Skin epidermis (tissue), 12 donors: ENCODE data around the gene ZNF358.
A peak's percentile ranks its signal among the peaks of the same experiment; 100 is the strongest.
"Not testable (repeated sequence)": the region's sequence is repeated elsewhere in the genome, so short reads cannot be mapped to it uniquely, and the experiment has no call there.

Source experiments
- H3K27ac ChIP-seq, 21 experiments: fragments of 200-600 bp; sonication (generic) in 11 of 21; one replicate each; pipeline ENCODE4 v1.5.0; 2020; ENCODE audit warnings: mild to moderate bottlenecking in 3 of 21, inconsistent platforms in 2 of 21, moderate library complexity in 2 of 21
- H3K4me3 ChIP-seq, 7 experiments: fragments of 200-600 bp; sonication (generic) in 2 of 7; one replicate each; pipeline ENCODE4 v1.5.0; 2020; ENCODE audit warnings: inconsistent platforms in 2 of 7, mild to moderate bottlenecking in 2 of 7, moderate library complexity in 1 of 7

Gene ZNF358

GRCh38 chr19:7533281-7533885 is 17.5 kb downstream of the ZNF358 start:
- peak overlapping the region; percentile 71 to 96 (median 76) for H3K4me3 ChIP-seq

DNA sequence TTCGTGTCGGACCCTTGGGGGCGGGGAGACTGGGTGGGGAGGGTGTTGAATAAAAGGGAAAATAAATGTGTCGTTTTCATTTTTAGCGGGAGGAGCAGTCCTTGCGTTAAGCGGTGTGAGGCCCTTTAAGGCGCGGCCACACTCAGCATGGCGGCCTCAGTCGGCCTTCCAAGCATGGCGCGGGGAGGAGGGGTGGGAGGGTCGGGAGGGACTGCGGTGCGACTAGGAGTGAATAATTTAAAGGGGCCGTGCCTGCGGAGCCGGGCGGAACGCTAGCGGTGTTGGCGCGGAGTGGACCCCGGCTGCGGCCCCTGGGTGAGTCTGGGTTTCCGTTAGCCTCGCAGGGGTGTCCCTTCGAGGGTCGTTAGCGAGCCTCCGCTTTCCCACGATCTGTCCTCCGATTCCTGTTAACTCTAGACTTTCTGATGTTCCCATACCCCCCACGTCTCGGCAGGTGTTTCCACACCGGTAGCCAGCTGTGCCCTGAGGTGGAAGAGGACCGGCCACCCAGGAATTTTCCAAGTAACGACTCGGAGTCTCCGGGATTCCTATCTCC is 18.1 kb downstream of the ZNF358 start:
- H3K4me3 ChIP-seq, result peak overlapping the region; percentile 71 to 96 (median 76)

More at GRCh38 chr19:7533281-7533885, 17.5 kb downstream of the ZNF358 start:
- H3K27ac ChIP-seq, result peak overlapping the region; percentile 32 to 92 (median 83)

DNA sequence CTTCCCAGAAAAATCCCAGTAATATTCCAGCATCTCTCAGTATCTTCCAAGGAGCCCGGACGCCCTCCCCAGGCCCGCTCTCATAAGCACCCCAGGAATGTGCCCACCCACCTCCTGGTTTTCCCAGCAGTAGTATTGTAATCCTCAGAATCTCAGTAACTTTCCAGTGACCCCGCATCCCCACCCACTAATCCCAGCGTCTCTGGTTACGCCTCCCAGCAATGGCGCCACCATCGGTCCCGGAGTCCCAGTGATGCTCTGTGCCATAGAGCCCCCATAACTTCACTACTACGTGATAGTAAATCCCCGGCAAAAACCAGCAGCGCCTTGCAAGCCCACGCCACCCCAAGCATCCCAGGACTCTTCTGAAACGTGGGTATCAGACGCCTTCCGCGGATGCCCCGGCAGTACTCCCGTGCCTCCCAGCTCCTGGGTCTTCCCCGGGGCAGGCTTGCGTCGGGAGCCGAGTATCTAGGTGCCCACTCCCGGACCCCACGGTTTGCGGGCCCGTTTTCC is 18.7 kb downstream of the ZNF358 start:
- H3K27ac ChIP-seq, result peak overlapping the region; percentile 32 to 92 (median 83)
- H3K4me3 ChIP-seq, result peak overlapping the region; percentile 71 to 96 (median 76)

More for the DNA sequence above, 18.1 kb downstream of the ZNF358 start:
- H3K27ac ChIP-seq, result peak overlapping the region; percentile 32 to 92 (median 83)

- H3K4me3 ChIP-seq, result peak within 1 kb of the TSS; percentile 71 to 96 (median 76)
- peak within 1 kb of the TSS in 20 of 21 experiments; percentile 32 to 92 (median 83) for H3K27ac ChIP-seq
Observed at GRCh38 chr19:7535047-7535997, 19.4 kb downstream of the ZNF358 start, which contains the start of gene PNPLA6. PNPLA6 (plus strand) TSS chr19:7535717; CDS start chr19:7535789, 72 bp downstream.

GRCh38 chr19:7535998-7536695 is 20.2 kb downstream of the ZNF358 start:
- H3K27ac ChIP-seq, result peak overlapping the region in 20 of 21 experiments; percentile 32 to 92 (median 83)
- peak overlapping the region; percentile 71 to 96 (median 76) for H3K4me3 ChIP-seq

- not testable (repeated sequence) for H3K4me3 ChIP-seq, H3K27ac ChIP-seq
Observed at GRCh38 chr19:7538990-7539389, 23.1 kb downstream of the ZNF358 start.

- Histone ChIP-seq H3K27ac (no peak overlapping the region), H3K4me3 (no peak overlapping the region)
Observed at GRCh38 chr19:7539827-7540425, 24.0 kb downstream of the ZNF358 start.

GRCh38 chr19:7540761-7541474 is 25.0 kb downstream of the ZNF358 start:
- Histone ChIP-seq H3K4me3 (no peak overlapping the region), H3K27ac (no peak overlapping the region)

GRCh38 chr19:7541475-7541824 is 25.5 kb downstream of the ZNF358 start:
- H3K27ac ChIP-seq, result no peak overlapping the region
- H3K4me3 ChIP-seq, result no peak overlapping the region

GRCh38 chr19:7541828-7542443 is 26.0 kb downstream of the ZNF358 start:
- Histone ChIP-seq H3K27ac (no peak overlapping the region), H3K4me3 (no peak overlapping the region)

DNA sequence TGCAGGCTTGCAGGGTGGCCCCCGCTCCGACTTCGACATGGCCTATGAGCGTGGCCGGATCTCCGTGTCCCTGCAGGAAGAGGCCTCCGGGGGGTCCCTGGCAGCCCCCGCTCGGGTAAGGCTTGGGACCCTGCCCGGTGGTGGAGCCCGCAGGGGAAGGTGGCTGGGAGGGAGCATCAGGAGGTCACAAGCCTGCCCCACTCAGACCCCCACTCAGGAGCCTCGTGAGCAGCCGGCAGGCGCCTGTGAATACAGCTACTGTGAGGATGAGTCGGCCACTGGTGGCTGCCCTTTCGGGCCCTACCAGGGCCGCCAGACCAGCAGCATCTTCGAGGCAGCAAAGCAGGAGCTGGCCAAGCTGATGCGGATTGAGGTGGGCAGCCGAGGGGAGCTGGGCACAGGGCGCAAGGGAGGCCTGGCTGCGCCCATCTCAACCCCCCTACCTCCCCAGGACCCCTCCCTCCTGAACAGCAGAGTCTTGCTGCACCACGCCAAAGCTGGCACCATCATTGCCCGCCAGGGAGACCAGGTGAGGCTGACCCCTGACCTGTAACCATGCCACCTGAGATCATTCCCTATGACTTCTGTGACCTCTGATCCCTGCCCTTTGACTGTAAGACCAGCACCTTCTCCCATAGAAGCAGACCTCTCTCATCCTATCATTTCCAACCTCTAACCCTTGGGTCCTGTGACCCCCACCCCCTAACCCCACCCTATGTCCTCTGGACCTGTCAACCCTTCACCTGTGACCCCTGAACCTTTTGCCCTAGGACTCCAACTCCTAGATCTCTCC is 26.8 kb downstream of the ZNF358 start:
- Histone ChIP-seq H3K27ac (peak overlapping the region in 2 of 21 experiments; percentile 44 to 49), H3K4me3 (no peak overlapping the region)

DNA sequence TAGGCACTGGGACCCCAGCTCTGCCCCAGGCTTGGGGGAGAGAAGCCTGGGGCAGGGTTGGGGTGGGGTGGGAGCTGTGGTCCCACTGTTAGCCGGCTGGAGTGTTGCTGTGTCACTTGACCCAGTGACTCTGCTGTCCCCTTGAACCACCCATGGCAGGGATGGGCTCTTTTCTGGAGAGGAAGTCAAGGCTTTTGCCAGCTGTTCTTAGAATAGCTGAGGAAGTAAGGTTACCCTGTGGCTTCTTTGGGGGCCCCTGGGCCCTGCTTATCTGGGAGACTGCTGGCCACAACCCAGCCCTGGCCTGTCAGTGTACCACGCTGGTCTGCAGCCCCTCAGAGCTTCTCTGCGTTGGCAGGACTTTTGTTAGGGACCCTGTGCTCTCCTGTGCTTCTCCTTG is 28.7 kb downstream of the ZNF358 start:
- Histone ChIP-seq H3K27ac (peak overlapping the region in 8 of 21 experiments; percentile 15 to 67 (median 50)), H3K4me3 (no peak overlapping the region)

- Histone ChIP-seq H3K27ac (peak overlapping the region in 3 of 21 experiments; percentile 5 to 67 (median 55)), H3K4me3 (no peak overlapping the region)
Observed at GRCh38 chr19:7545300-7545699, 29.4 kb downstream of the ZNF358 start.

DNA sequence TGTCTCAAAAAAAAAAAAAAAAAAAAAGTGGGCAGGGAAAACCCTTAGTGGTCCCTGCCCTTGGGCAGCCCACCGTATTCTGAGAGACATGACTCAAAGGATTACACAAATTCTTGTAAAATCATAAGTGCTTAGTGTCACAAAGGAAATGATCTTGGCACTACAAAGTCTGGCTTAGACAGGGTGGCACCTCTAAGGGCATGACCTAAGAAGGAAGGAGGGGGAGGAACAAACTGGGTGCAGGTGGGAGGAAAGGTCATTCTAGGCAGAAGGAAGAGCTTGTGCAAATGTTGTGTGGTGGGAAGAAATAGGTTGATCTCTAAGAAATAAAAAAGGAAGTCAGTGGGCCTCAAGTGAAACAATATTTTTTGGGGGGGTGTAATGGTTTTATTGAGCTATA is 30.0 kb downstream of the ZNF358 start:
- H3K27ac ChIP-seq, result no peak overlapping the region
- no peak overlapping the region for H3K4me3 ChIP-seq

GRCh38 chr19:7547159-7547558 is 31.3 kb downstream of the ZNF358 start:
- no peak overlapping the region for H3K27ac ChIP-seq
- no peak overlapping the region for H3K4me3 ChIP-seq

GRCh38 chr19:7549429-7550148 is 33.7 kb downstream of the ZNF358 start:
- Histone ChIP-seq H3K27ac (no peak overlapping the region), H3K4me3 (no peak overlapping the region)
